HepG2 (cell line): ENCODE data around the gene MTF1. TPM values are rescaled to one million over a fixed set of nuclear protein-coding genes. Genes with fewer than 3 reads are reported as not detected.
A peak's percentile ranks its signal among the peaks of the same experiment; 100 is the strongest.

Experiments
- ARID4A ChIP-seq: sonication (generic); formaldehyde crosslinking; IDR thresholded peaks from 2 replicates; pipeline ENCODE4 v1.5.0; 2020; ENCODE audit warnings: mild to moderate bottlenecking, missing genetic modification reagents, borderline replicate concordance
- FOXA1 ChIP-seq, 2 experiments: fragments of 450-650 bp in 1 of 2; sonication (generic) in 1 of 2; formaldehyde crosslinking in 1 of 2; IDR thresholded peaks; 2 replicates each; pipeline versions ENCODE4 v1.4.0 to v1.6.1; 2016 to 2020; ENCODE audit warnings: missing genetic modification reagents in 1 of 2
- FOXJ3 ChIP-seq: sonication (generic); formaldehyde crosslinking; IDR thresholded peaks from 2 replicates; pipeline ENCODE4 v1.4.0; 2020; ENCODE audit warnings: missing genetic modification reagents, mild to moderate bottlenecking, borderline replicate concordance
- GFI1 ChIP-seq: sonication (generic); formaldehyde crosslinking; IDR thresholded peaks from 2 replicates; pipeline ENCODE4 v1.5.0; 2020; ENCODE audit warnings: missing genetic modification reagents, mild to moderate bottlenecking, borderline replicate concordance
- JUND ChIP-seq: sonication (generic); formaldehyde crosslinking; IDR thresholded peaks from 2 replicates; pipeline ENCODE4 v1.8.0; 2022; ENCODE audit warnings: mild to moderate bottlenecking, missing genetic modification reagents
- KLF13 ChIP-seq: sonication (generic); formaldehyde crosslinking; IDR thresholded peaks from 2 replicates; pipeline ENCODE4 v1.4.0; 2020; ENCODE audit warnings: mild to moderate bottlenecking, missing genetic modification reagents
- KLF6 ChIP-seq: IDR thresholded peaks from 2 replicates; pipeline ENCODE4 v1.8.0; 2016; ENCODE audit warnings: missing biosample characterization, missing genetic modification reagents
- MTF1 ChIP-seq: sonication (generic); formaldehyde crosslinking; IDR thresholded peaks from 2 replicates; pipeline ENCODE4 v1.5.0; 2020; ENCODE audit warnings: missing genetic modification reagents
- NCOA1 ChIP-seq: sonication (generic); formaldehyde crosslinking; IDR thresholded peaks from 2 replicates; pipeline ENCODE4 v1.9.0; 2021; ENCODE audit warnings: missing genetic modification reagents
- POGK ChIP-seq: sonication (generic); formaldehyde crosslinking; conservative IDR thresholded peaks from 2 replicates; pipeline ENCODE4 v1.8.0; 2022; ENCODE audit warnings: mild to moderate bottlenecking, moderate library complexity, missing genetic modification reagents
- RFX1 ChIP-seq: fragments of 450-650 bp; IDR thresholded peaks from 2 replicates; pipeline ENCODE4 v1.6.1; 2017
- RFXANK ChIP-seq: IDR thresholded peaks from 2 replicates; pipeline ENCODE4 v1.6.1; 2016
- SMARCC2 ChIP-seq: fragments of 450-650 bp; IDR thresholded peaks from 2 replicates; pipeline ENCODE4 v1.6.1; 2017; ENCODE audit warnings: antibody characterized with exemption, mild to moderate bottlenecking
- SNRNP70 ChIP-seq: fragments of 200-400 bp; formaldehyde crosslinking; IDR thresholded peaks from 2 replicates; pipeline ENCODE4 v1.6.1; 2017; ENCODE audit warnings: mild to moderate bottlenecking, low read depth, low read length, moderate library complexity
- ZNF138 ChIP-seq: sonication (generic); formaldehyde crosslinking; IDR thresholded peaks from 2 replicates; pipeline ENCODE4 v1.5.0; 2020; ENCODE audit warnings: mild to moderate bottlenecking, low read depth, missing genetic modification reagents
- ZNF260 ChIP-seq: sonication (generic); formaldehyde crosslinking; IDR thresholded peaks from 2 replicates; pipeline ENCODE4 v1.4.0; 2020; ENCODE audit warnings: missing genetic modification reagents, low read depth, mild to moderate bottlenecking, borderline replicate concordance
- ZNF274 ChIP-seq: sonication (generic); formaldehyde crosslinking; IDR thresholded peaks from 2 replicates; pipeline ENCODE4 v1.5.1; 2020; ENCODE audit warnings: mild to moderate bottlenecking, missing genetic modification reagents
- ZNF331 ChIP-seq: sonication (generic); formaldehyde crosslinking; IDR thresholded peaks from 2 replicates; pipeline ENCODE4 v1.4.0; 2020; ENCODE audit warnings: missing genetic modification reagents
- ZNF432 ChIP-seq: sonication (generic); formaldehyde crosslinking; IDR thresholded peaks from 2 replicates; pipeline ENCODE4 v1.5.0; 2020; ENCODE audit warnings: missing genetic modification reagents, mild to moderate bottlenecking, borderline replicate concordance
- ZNF546 ChIP-seq: sonication (generic); formaldehyde crosslinking; conservative IDR thresholded peaks from 2 replicates; pipeline ENCODE4 v1.8.1; 2023; ENCODE audit warnings: mild to moderate bottlenecking, missing genetic modification reagents
- ZNF558 ChIP-seq: sonication (generic); formaldehyde crosslinking; IDR thresholded peaks from 2 replicates; pipeline ENCODE4 v1.9.0; 2022; ENCODE audit warnings: mild to moderate bottlenecking, missing genetic modification reagents, borderline replicate concordance
- ZNF746 ChIP-seq: sonication (generic); formaldehyde crosslinking; IDR thresholded peaks from 2 replicates; pipeline ENCODE4 v1.8.0; 2022; ENCODE audit warnings: mild to moderate bottlenecking, missing genetic modification reagents
- ZNF776 ChIP-seq: sonication (generic); formaldehyde crosslinking; IDR thresholded peaks from 2 replicates; pipeline ENCODE4 v1.4.0; 2020; ENCODE audit warnings: mild to moderate bottlenecking, missing genetic modification reagents
- polyA plus RNA-seq, 8 experiments: library from polyadenylated mRNA; depleted of rRNA in 3 of 8; stranded (reverse) in 7 of 8; unstranded in 1 of 8; fragments of >200 nt; fragmentation: Illumina TruSeq in 4 of 8; extraction: Trizol in 4 of 8; gene quantifications; 2 replicates each; pipeline versions ENCODE4 v1.2.1 to v1.2.3, GENCODE V29; 2011 to 2016; ENCODE audit warnings: low read depth in 4 of 8, missing spikeins in 1 of 8, mixed read lengths in 1 of 8; ENCODE audit not compliant: insufficient read depth in 1 of 8
- total RNA-seq, 5 experiments: library from RNA; depleted of rRNA; stranded (reverse); fragments of >200 nt; fragmentation: Illumina TruSeq; extraction: Trizol; gene quantifications; 2 replicates each; pipeline ENCODE4 v1.2.3, GENCODE V29; 2016; ENCODE audit warnings: low read depth in 1 of 5
- TF ChIP-seq, protein P1 (sequence below): sonication (generic); formaldehyde crosslinking; IDR thresholded peaks from 2 replicates; pipeline ENCODE4 v1.5.1; 2020; ENCODE audit warnings: mild to moderate bottlenecking, missing genetic modification reagents, moderate library complexity

MTF1 gene
- total and polyA plus RNA-seq, 2 of the 13 experiments (the other 11 are each of a cell fraction or from before 2014, with no cell fraction given), result 2.4 to 3.3 TPM

DNA sequence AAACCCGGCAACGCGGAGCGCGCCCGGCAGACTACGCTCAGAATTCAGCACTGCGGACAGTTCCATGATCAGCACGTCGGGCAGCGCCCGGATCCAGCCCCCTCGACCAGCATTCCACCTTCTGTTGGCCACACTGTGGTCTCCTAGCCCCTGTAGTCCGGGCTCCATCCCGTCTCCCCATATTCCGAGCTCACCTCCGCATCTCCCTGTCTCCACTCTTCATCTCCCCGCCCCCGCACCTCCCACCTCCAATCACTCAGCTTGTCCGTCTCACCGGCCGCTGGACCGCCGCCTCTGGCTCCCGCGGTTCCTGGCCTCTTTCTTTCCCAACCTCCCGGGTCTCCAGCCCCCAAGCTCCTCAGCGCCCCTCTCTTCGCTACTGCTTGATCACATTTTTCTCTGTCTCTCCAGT lies 95.0 kb downstream of the MTF1 start (continued):
- TF ChIP-seq ZNF546 (CRISPR knock-in tag), result peak; percentile 99
- TF ChIP-seq ZNF260 (CRISPR knock-in tag), result no peak
- peak; percentile 90 for TF ChIP-seq ARID4A (CRISPR knock-in tag)
- peak; percentile 92 for TF ChIP-seq ZNF746 (CRISPR knock-in tag)
- TF ChIP-seq ZNF274 (CRISPR knock-in tag), result peak; percentile 99
- TF ChIP-seq, protein P1, sequence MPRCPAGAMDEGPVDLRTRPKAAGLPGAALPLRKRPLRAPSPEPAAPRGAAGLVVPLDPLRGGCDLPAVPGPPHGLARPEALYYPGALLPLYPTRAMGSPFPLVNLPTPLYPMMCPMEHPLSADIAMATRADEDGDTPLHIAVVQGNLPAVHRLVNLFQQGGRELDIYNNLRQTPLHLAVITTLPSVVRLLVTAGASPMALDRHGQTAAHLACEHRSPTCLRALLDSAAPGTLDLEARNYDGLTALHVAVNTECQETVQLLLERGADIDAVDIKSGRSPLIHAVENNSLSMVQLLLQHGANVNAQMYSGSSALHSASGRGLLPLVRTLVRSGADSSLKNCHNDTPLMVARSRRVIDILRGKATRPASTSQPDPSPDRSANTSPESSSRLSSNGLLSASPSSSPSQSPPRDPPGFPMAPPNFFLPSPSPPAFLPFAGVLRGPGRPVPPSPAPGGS, result peak; percentile 98
- peak; percentile 72; the same call in 1 of the 2 replicates for TF ChIP-seq FOXJ3 (CRISPR knock-in tag)
- TF ChIP-seq POGK (CRISPR knock-in tag), result peak; percentile 95
- peak; percentile 98 for TF ChIP-seq MTF1 (CRISPR knock-in tag)
- peak; percentile 94; the same call in 1 of the 2 replicates for TF ChIP-seq ZNF432 (CRISPR knock-in tag)
- TF ChIP-seq GFI1 (CRISPR knock-in tag), result peak; percentile 71; the same call in 1 of the 2 replicates
- peak; percentile 97 for TF ChIP-seq RFXANK (CRISPR knock-in tag)
- peak; percentile 98 for TF ChIP-seq NCOA1 (CRISPR knock-in tag)
- TF ChIP-seq SMARCC2, result no peak
- TF ChIP-seq JUND (CRISPR knock-in tag), result peak; percentile 75
- TF ChIP-seq FOXA1 (IDR thresholded peaks at IDR 0.05), result no peak
- peak; percentile 53; the same call in 1 of the 2 replicates for TF ChIP-seq FOXA1 (CRISPR knock-in tag; IDR thresholded peaks at IDR 0.05)
- TF ChIP-seq SNRNP70, result no peak
- TF ChIP-seq ZNF776 (CRISPR knock-in tag), result peak; percentile 98
- TF ChIP-seq RFX1, result no peak
- peak; percentile 100 for TF ChIP-seq ZNF138 (CRISPR knock-in tag)
- peak; percentile 99 for TF ChIP-seq ZNF331 (CRISPR knock-in tag)
- TF ChIP-seq ZNF558 (CRISPR knock-in tag), result peak; percentile 99; the same call in 1 of the 2 replicates
- peak; percentile 100 for TF ChIP-seq KLF6 (CRISPR knock-in tag)
- TF ChIP-seq KLF13 (CRISPR knock-in tag), result peak; percentile 99
